ENCODE measurements around the gene TXNDC16.
"Not testable (repeated sequence)": the region's sequence is repeated elsewhere in the genome, so short reads cannot be mapped to it uniquely, and the experiment has no call there.

Gene TXNDC16

GRCh38 chr14:52552063-52552988, at the start of gene TXNDC16, which contains the start of gene GPR137C:
TXNDC16 (minus strand) TSS chr14:52552505; CDS start chr14:52543557, 8,948 bp downstream.
GPR137C (plus strand) TSS chr14:52552836; CDS start chr14:52553148, 312 bp downstream.
- DNase-seq (ENCODE audit: low read depth in 3 of 3) = peak; percentile 99 to 100 (median 99)

GRCh38 chr14:52599974-52600373, 47.7 kb upstream of the TXNDC16 start:
- DNase-seq (ENCODE audit: low read depth in 3 of 3) = no peak

GRCh38 chr14:52598568-52598967, 46.3 kb upstream of the TXNDC16 start:
- DNase-seq (ENCODE audit: low read depth in 3 of 3) = no peak

- no peak for DNase-seq (ENCODE audit: low read depth in 3 of 3)
These were observed 44.6 kb upstream of the TXNDC16 start for GRCh38 chr14:52596861-52597260.

- DNase-seq (ENCODE audit: low read depth in 3 of 3) = no peak
These were observed 44.0 kb upstream of the TXNDC16 start for GRCh38 chr14:52596320-52596719.

GRCh38 chr14:52590318-52590717, 38.0 kb upstream of the TXNDC16 start:
- no peak for DNase-seq (ENCODE audit: low read depth in 3 of 3)

GRCh38 chr14:52589646-52590045, 37.3 kb upstream of the TXNDC16 start:
- no peak for DNase-seq (ENCODE audit: low read depth in 3 of 3)

GRCh38 chr14:52583544-52583943, 31.2 kb upstream of the TXNDC16 start:
- no peak for DNase-seq (ENCODE audit: low read depth in 3 of 3)

- DNase-seq (ENCODE audit: low read depth in 3 of 3) = no peak
These were observed 23.6 kb upstream of the TXNDC16 start for GRCh38 chr14:52575858-52576257.

GRCh38 chr14:52568454-52568853, 16.1 kb upstream of the TXNDC16 start:
- not testable (repeated sequence) for DNase-seq (ENCODE audit: low read depth in 3 of 3)

GRCh38 chr14:52563120-52563519, 10.8 kb upstream of the TXNDC16 start:
- no peak for DNase-seq (ENCODE audit: low read depth in 3 of 3)

- DNase-seq (ENCODE audit: low read depth in 3 of 3) = no peak
These were observed 6.4 kb upstream of the TXNDC16 start for GRCh38 chr14:52558688-52559087.

GRCh38 chr14:52553671-52554575, 1.6 kb upstream of the TXNDC16 start:
- DNase-seq (ENCODE audit: low read depth in 3 of 3) = peak; percentile 42 to 73 (median 58)

- DNase-seq (ENCODE audit: low read depth in 3 of 3) = peak in 1 of 3 donors; percentile 26
These were observed 831 bp upstream of the TXNDC16 start for GRCh38 chr14:52553002-52553670.

- no peak for DNase-seq (ENCODE audit: low read depth in 3 of 3)
These were observed 626 bp downstream of the TXNDC16 start for GRCh38 chr14:52551696-52552062.

- no peak for DNase-seq (ENCODE audit: low read depth in 3 of 3)
These were observed 1.1 kb downstream of the TXNDC16 start for GRCh38 chr14:52551205-52551604.

- DNase-seq (ENCODE audit: low read depth in 3 of 3) = no peak
These were observed 1.6 kb downstream of the TXNDC16 start for GRCh38 chr14:52550661-52551060.

- DNase-seq (ENCODE audit: low read depth in 3 of 3) = no peak
These were observed 4.8 kb downstream of the TXNDC16 start for GRCh38 chr14:52547526-52547925.

- no peak for DNase-seq (ENCODE audit: low read depth in 3 of 3)
These were observed 5.3 kb downstream of the TXNDC16 start for GRCh38 chr14:52547027-52547426.

GRCh38 chr14:52546318-52546670, 6.0 kb downstream of the TXNDC16 start:
- no peak for DNase-seq (ENCODE audit: low read depth in 3 of 3)

- DNase-seq (ENCODE audit: low read depth in 3 of 3) = no peak
These were observed 6.6 kb downstream of the TXNDC16 start for GRCh38 chr14:52545584-52546317.

Data from stimulated activated CD4-positive, alpha-beta T cell treated with anti-CD3 and anti-CD28 coated beads, TNF-alpha, amount 100 ng/mL, for 48 hours (primary cell).